ENCODE measurements around the gene GLIS2.

The GLIS2 gene

GRCh38 chr16:4371357-4372000 is 55.6 kb downstream of the GLIS2 start, which contains the start of gene VASN:
Gene VASN (plus strand): TSS chr16:4371848. CDS start chr16:4380878, 9,030 bp downstream.
- TF ChIP-seq CTCF (IDR thresholded peaks at IDR 0.05; ENCODE audit: low read length) (no peak), EZH2 (IDR thresholded peaks at IDR 0.05; ENCODE audit: borderline replicate concordance, low read length) (no peak)
- Histone ChIP-seq H2AFZ (ENCODE audit: low read length) (no peak within 1 kb of the TSS), H3K4me3 (ENCODE audit: low read depth, low read length, poor library complexity, severe bottlenecking) (peak within 1 kb of the TSS; percentile 52), H4K20me1 (ENCODE audit: insufficient read depth, low read length) (no peaks in the 10 kb centered on the region), H3K27ac (ENCODE audit: low read depth, low read length, poor library complexity, severe bottlenecking) (no peak within 1 kb of the TSS), H3K36me3 (ENCODE audit: insufficient read depth, low read length) (peaks cover 4% of the 10 kb centered on the region), H3K9me3 (ENCODE audit: low read length) (no peaks in the 10 kb centered on the region), H3K9ac (ENCODE audit: low read length) (peak within 1 kb of the TSS; percentile 6; the same call in 1 of the 2 replicates), H3K9me2 (ENCODE audit: low read depth, low read length) (no peaks in the 10 kb centered on the region), H3K79me2 (ENCODE audit: insufficient read depth, low read length) (no peaks in the 10 kb centered on the region), H3K27me3 (ENCODE audit: insufficient read depth, low read length) (no peaks in the 10 kb centered on the region), H3K4me2 (ENCODE audit: low read length) (peak within 1 kb of the TSS; percentile 63), H3K4me1 (ENCODE audit: insufficient read depth, low read length, severe bottlenecking) (peaks cover 8% of the 10 kb centered on the region), H3F3A (ENCODE audit: insufficient read depth, low read length) (no peaks in the 10 kb centered on the region)

GRCh38 chr16:4372001-4372577 is 56.2 kb downstream of the GLIS2 start:
- Histone ChIP-seq H3K79me2 (ENCODE audit: insufficient read depth, low read length) (no peaks in the 10 kb centered on the region), H3K4me2 (ENCODE audit: low read length) (peak overlapping the region; percentile 63), H3F3A (ENCODE audit: insufficient read depth, low read length) (no peaks in the 10 kb centered on the region), H2AFZ (ENCODE audit: low read length) (no peak overlapping the region), H3K9ac (ENCODE audit: low read length) (peak overlapping the region; percentile 6; the same call in 1 of the 2 replicates), H3K4me3 (ENCODE audit: low read depth, low read length, poor library complexity, severe bottlenecking) (peak overlapping the region; percentile 52), H3K9me3 (ENCODE audit: low read length) (no peaks in the 10 kb centered on the region), H3K4me1 (ENCODE audit: insufficient read depth, low read length, severe bottlenecking) (peaks cover 8% of the 10 kb centered on the region), H3K9me2 (ENCODE audit: low read depth, low read length) (no peaks in the 10 kb centered on the region), H3K27me3 (ENCODE audit: insufficient read depth, low read length) (no peaks in the 10 kb centered on the region), H3K27ac (ENCODE audit: low read depth, low read length, poor library complexity, severe bottlenecking) (no peak overlapping the region), H4K20me1 (ENCODE audit: insufficient read depth, low read length) (no peaks in the 10 kb centered on the region), H3K36me3 (ENCODE audit: insufficient read depth, low read length) (peaks cover 4% of the 10 kb centered on the region)
- no peak for TF ChIP-seq CTCF (IDR thresholded peaks at IDR 0.05; ENCODE audit: low read length)
- no peak for TF ChIP-seq EZH2 (IDR thresholded peaks at IDR 0.05; ENCODE audit: borderline replicate concordance, low read length)

GRCh38 chr16:4372578-4373355 is 56.9 kb downstream of the GLIS2 start:
- H4K20me1 ChIP-seq (ENCODE audit: insufficient read depth, low read length): no peaks in the 10 kb centered on the region

More at GRCh38 chr16:4372578-4373355, 56.9 kb downstream of the GLIS2 start:
- Histone ChIP-seq H3K79me2 (ENCODE audit: insufficient read depth, low read length) (no peaks in the 10 kb centered on the region), H3K9me2 (ENCODE audit: low read depth, low read length) (no peaks in the 10 kb centered on the region), H3F3A (ENCODE audit: insufficient read depth, low read length) (no peaks in the 10 kb centered on the region), H2AFZ (ENCODE audit: low read length) (no peak overlapping the region), H3K4me3 (ENCODE audit: low read depth, low read length, poor library complexity, severe bottlenecking) (peak overlapping the region; percentile 52), H3K36me3 (ENCODE audit: insufficient read depth, low read length) (no peaks in the 10 kb centered on the region; the same call in 1 of the 2 replicates), H3K4me1 (ENCODE audit: insufficient read depth, low read length, severe bottlenecking) (peaks cover 8% of the 10 kb centered on the region), H3K9me3 (ENCODE audit: low read length) (no peaks in the 10 kb centered on the region), H3K27ac (ENCODE audit: low read depth, low read length, poor library complexity, severe bottlenecking) (no peak overlapping the region), H3K4me2 (ENCODE audit: low read length) (peak overlapping the region; percentile 63; the same call in 1 of the 2 replicates), H3K27me3 (ENCODE audit: insufficient read depth, low read length) (no peaks in the 10 kb centered on the region), H3K9ac (ENCODE audit: low read length) (no peak overlapping the region; the same call in 1 of the 2 replicates)
- TF ChIP-seq CTCF (IDR thresholded peaks at IDR 0.05; ENCODE audit: low read length): no peak
- no peak for TF ChIP-seq EZH2 (IDR thresholded peaks at IDR 0.05; ENCODE audit: borderline replicate concordance, low read length)

All from OCI-LY1 (cell line).